Mesodermal cell (in vitro differentiated cells): ENCODE data around the gene RNF13.

Source experiments
- H3K27ac ChIP-seq: 2 replicates; pipeline ENCODE4 v1.7.0; 2013; ENCODE audit warnings: mild to moderate bottlenecking, low read depth, low read length, moderate library complexity; ENCODE audit not compliant: severe bottlenecking
- H3K36me3 ChIP-seq: 2 replicates; pipeline ENCODE4 v1.7.1; 2013; ENCODE audit warnings: mild to moderate bottlenecking, low read length, moderate library complexity; ENCODE audit not compliant: control insufficient read depth, insufficient read depth
- H3K4me1 ChIP-seq: one replicate; pipeline ENCODE4 v1.7.1; 2013; ENCODE audit warnings: mild to moderate bottlenecking, low read length; ENCODE audit not compliant: insufficient read depth, control insufficient read depth, poor library complexity, severe bottlenecking
- H3K4me3 ChIP-seq: 2 replicates; pipeline ENCODE4 v1.7.0; 2013; ENCODE audit warnings: low read length, control low read depth, mild to moderate bottlenecking; ENCODE audit not compliant: insufficient read depth, poor library complexity, severe bottlenecking; ENCODE audit errors: extremely low read depth
- H3K9me3 ChIP-seq: 2 replicates; pipeline ENCODE4 v1.7.1; 2013; ENCODE audit warnings: mild to moderate bottlenecking, low read length, moderate library complexity; ENCODE audit not compliant: control insufficient read depth
- WGBS, 2 experiments: methylation state at CpG; one replicate each; pipeline ENCODE4 v1.1.5; 2013; ENCODE audit warnings: missing lambda C conversion rate in 2 of 2; ENCODE audit not compliant: insufficient coverage in 2 of 2; 5-methylcytosine and 5-hydroxymethylcytosine counted together

RNF13 gene

DNA sequence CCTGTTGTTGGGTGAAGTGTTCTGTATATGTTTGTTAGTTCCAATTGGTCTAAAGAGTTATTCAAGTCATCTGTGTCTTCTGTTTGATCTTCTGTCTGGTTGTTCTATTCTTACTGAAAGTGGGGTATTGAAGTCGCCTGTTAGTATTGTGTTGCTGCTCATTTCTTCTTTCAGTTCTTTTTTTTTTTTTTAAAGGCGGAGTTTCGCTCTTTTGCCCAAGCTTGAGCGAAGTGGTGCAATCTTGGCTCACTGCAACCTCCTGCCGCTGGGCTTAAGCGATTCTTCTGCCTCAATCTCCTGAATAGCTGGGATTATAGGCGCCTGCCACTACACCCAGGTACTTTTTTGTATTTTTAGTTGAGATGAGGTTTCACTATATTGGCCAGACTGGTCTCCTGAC is 134.2 kb downstream of the RNF13 start:
- H3K27ac ChIP-seq: no peak overlapping the region
- peaks cover 17% of the 10 kb centered on the region for H3K9me3 ChIP-seq
- WGBS, 2 experiments: 91% methylated on average over 4 of the region's 7 CpGs
- H3K4me3 ChIP-seq: no peak overlapping the region
- H3K36me3 ChIP-seq: peaks cover 57% of the 10 kb centered on the region
- no peaks in the 10 kb centered on the region for H3K4me1 ChIP-seq

GRCh38 chr3:149949181-149949580 is 136.2 kb downstream of the RNF13 start:
- H3K36me3 ChIP-seq: peaks cover 66% of the 10 kb centered on the region

DNA sequence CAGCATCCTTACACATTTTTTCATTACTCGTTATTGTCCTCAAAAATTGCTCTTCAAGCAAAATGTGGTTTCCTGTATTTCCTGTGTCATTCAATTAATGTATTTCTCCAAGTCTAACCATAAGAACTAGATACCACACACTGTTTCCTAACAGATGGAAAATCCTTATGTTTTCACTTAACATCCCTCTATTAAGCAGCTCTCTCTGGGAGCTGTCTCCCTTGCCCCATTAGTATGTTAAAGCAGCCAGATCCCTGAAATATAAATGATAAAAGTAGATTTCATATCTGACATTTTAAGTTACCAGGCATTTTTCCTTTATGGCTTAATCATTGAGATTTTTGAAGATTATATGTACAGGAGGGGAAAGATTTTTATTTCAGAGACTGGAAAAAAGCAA is 141.8 kb downstream of the RNF13 start:
- Histone ChIP-seq H3K4me3 (no peak overlapping the region), H3K4me1 (no peaks in the 10 kb centered on the region), H3K27ac (no peak overlapping the region), H3K9me3 (peaks cover 4% of the 10 kb centered on the region), H3K36me3 (peaks cover 76% of the 10 kb centered on the region)
- WGBS, 2 experiments: no CpG with 5 or more reads among the region's 1 CpG

More at GRCh38 chr3:149949181-149949580, 136.2 kb downstream of the RNF13 start:
- Histone ChIP-seq H3K4me1 (no peaks in the 10 kb centered on the region), H3K9me3 (peaks cover 14% of the 10 kb centered on the region), H3K4me3 (no peak overlapping the region), H3K27ac (no peak overlapping the region)
- WGBS, 2 experiments: no CpG with 5 or more reads among the region's 2 CpGs

DNA sequence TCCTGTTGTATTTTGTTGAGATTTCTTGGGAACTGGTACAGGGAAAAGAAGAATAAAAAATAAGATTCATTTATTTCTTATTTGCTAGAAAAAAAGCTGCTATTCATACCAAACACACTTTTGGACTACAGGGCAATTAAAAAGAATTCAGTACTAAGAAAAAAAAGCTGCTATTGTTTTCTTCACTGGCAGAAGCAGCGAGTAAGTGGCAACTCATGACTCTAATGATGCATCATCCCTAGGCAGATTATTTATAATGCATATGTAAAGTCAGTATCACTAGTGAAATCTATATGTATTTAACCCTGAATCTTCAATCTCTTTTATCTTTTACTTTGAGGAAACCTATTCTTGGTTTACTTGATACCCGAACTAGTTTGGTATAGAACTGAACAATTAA is 142.4 kb downstream of the RNF13 start:
- Histone ChIP-seq H3K9me3 (no peaks in the 10 kb centered on the region), H3K27ac (no peak overlapping the region), H3K4me1 (no peaks in the 10 kb centered on the region), H3K36me3 (peaks cover 75% of the 10 kb centered on the region), H3K4me3 (no peak overlapping the region)
- WGBS, 2 experiments: no CpG with 5 or more reads among the region's 2 CpGs

- Histone ChIP-seq H3K9me3 (no peaks in the 10 kb centered on the region), H3K27ac (no peak overlapping the region), H3K4me1 (no peaks in the 10 kb centered on the region), H3K36me3 (peaks cover 64% of the 10 kb centered on the region), H3K4me3 (no peak overlapping the region)
- no CpG with 5 or more reads among the region's 3 CpGs for WGBS, 2 experiments
Observed at GRCh38 chr3:149957361-149958125, 144.5 kb downstream of the RNF13 start.

DNA sequence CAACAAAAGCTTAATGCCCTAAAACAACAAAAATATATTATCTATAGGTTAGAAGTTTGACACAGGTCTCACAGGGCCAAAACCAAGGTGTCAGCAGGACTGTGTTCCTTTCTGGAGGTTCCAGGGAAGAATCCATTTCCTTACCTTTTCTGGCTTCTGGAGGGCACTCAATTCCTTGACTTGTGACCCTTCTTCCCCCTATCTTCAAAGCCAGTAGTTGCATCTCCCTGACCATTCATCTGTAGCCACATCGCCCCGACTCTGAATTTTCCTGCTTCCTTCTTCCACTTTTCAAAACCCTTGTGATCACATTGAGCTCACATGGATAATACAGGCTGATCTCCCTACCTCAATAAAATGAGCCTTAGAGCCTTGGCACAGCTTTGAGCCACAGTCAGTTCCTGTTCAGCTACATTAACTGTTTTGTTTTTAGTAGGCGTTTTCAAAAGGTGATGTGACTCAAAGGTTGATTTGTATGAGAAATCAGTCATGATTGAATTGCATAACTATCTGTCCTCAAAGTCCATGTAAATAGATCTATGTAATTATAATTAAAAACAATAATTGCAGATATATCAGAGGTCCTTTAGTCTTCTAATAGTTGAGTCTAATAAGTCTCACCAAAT is 145.3 kb downstream of the RNF13 start:
- no peak overlapping the region for H3K27ac ChIP-seq
- H3K36me3 ChIP-seq: peaks cover 57% of the 10 kb centered on the region
- no peaks in the 10 kb centered on the region for H3K4me1 ChIP-seq
- no peaks in the 10 kb centered on the region for H3K9me3 ChIP-seq
- WGBS, 2 experiments: 83 to 89% methylated on average over 2 of the region's 3 CpGs
- H3K4me3 ChIP-seq: no peak overlapping the region

- no peaks in the 10 kb centered on the region for H3K9me3 ChIP-seq
- no peak overlapping the region for H3K27ac ChIP-seq
- no peaks in the 10 kb centered on the region for H3K4me1 ChIP-seq
- no peak overlapping the region for H3K4me3 ChIP-seq
- peaks cover 59% of the 10 kb centered on the region for H3K36me3 ChIP-seq
Observed at GRCh38 chr3:149959443-149959842, 146.4 kb downstream of the RNF13 start.

GRCh38 chr3:149963485-149963884 is 150.5 kb downstream of the RNF13 start:
- peaks cover 14% of the 10 kb centered on the region for H3K4me1 ChIP-seq
- H3K4me3 ChIP-seq: no peak overlapping the region
- peaks cover 57% of the 10 kb centered on the region for H3K36me3 ChIP-seq
- WGBS, 2 experiments: no CpG with 5 or more reads among the region's 2 CpGs
- no peak overlapping the region for H3K27ac ChIP-seq
- H3K9me3 ChIP-seq: no peaks in the 10 kb centered on the region

DNA sequence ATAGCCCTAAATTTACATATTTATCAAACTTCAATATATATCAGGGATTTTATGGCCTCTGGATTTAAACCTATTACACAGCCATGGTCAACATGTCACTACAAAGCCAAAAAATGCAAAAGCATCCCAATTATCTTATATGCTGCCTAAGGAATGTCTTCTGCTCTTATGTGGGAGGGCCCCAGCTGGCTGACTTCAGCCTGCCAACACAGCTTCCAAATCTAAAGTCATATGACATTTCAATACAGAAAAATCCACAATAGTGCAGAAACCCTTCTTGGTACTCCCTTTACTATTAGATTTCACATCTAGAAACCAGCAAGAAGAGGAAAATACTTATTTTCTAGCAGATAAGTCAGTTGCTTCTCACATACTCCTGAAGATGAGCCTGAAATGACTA is 151.3 kb downstream of the RNF13 start:
- no peaks in the 10 kb centered on the region for H3K9me3 ChIP-seq
- H3K36me3 ChIP-seq: peaks cover 51% of the 10 kb centered on the region
- H3K4me1 ChIP-seq: peaks cover 14% of the 10 kb centered on the region
- no peak overlapping the region for H3K27ac ChIP-seq
- no peak overlapping the region for H3K4me3 ChIP-seq

DNA sequence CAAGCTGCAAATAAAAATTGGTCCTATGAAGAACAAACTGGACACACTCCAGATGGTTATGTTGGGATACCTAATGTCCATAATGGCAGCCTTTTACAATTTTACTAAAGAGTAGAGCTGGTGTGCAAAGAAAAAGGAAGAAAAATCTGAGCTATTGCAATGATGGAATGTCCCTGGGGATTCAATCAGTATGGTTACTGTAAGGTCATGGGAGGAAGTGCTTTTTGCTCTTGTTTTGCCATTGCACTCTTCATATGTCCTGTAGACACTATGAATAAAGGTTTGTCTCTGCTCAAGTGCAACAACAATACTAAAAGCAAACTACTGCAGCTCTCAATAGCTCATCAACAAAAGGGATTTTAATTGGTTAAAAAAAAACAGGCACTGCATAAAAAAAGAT is 152.3 kb downstream of the RNF13 start:
- H3K36me3 ChIP-seq: peaks cover 43% of the 10 kb centered on the region
- H3K27ac ChIP-seq: no peak overlapping the region
- no peaks in the 10 kb centered on the region for H3K9me3 ChIP-seq
- H3K4me3 ChIP-seq: no peak overlapping the region
- peaks cover 14% of the 10 kb centered on the region for H3K4me1 ChIP-seq

DNA sequence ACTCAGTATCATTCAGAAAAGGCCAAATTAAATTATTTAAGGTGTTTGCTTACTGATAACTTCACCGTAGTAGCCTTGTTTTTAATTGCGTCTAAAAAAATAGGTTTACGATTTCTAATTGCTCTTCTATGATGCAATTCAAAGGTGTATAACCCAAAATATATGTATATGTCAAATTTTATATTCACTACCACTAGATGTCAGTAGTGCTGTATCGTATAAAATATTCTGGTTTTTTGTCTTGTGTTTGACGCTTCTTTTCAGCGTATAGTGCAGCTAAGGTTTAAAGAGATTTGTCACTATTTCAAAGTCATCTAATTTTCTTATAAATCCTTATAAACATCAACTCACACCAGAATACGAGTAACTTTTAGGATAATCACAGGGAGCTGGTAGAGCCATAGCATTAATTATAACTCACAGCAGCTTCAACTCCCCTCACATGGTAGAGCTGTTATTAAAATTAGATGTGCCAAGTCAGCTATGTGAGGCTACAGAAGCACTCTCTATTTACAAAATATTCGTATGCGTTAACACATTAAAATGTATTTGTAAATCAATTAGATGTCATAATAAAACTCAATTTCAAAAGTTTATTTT is 154.2 kb downstream of the RNF13 start:
- H3K36me3 ChIP-seq: peaks cover 36% of the 10 kb centered on the region
- H3K4me3 ChIP-seq: peak overlapping the region; percentile 81
- no CpG with 5 or more reads among the region's 9 CpGs for WGBS, 2 experiments
- H3K4me1 ChIP-seq: peaks cover 14% of the 10 kb centered on the region
- H3K27ac ChIP-seq: no peak overlapping the region
- H3K9me3 ChIP-seq: no peaks in the 10 kb centered on the region
